Skin of body (tissue), 2 donors: ENCODE measurements around the gene KRTAP16-1. TPM values are rescaled to one million over a fixed set of nuclear protein-coding genes. Genes with fewer than 3 reads are reported as not detected.

Source experiments
- small RNA-seq: library from RNA; depleted of rRNA; stranded (forward); fragments of <200 nt; gene quantifications from one replicate; pipeline ENCODE3, GENCODE V24; 2014; ENCODE audit warnings: low replicate concordance
- total RNA-seq: library from RNA; depleted of rRNA; stranded (reverse); fragments of >200 nt; gene quantifications from one replicate; pipeline ENCODE4 v1.2.3, GENCODE V29; 2014

The KRTAP16-1 gene
- total RNA-seq, 1 donor from 2014 or later = 4.5 TPM

Small RNA genes lying within 50 kb of the gene (small RNA-seq; reads per million reads assigned to genes)
- gene KRTAP9-10P = not detected

Other genes with a start within 250 kb of the KRTAP16-1 start
- 0.30 TPM for gene KRTAP2-3, start 249.2 kb downstream of the KRTAP16-1 start, total RNA-seq
- 3.3 TPM for gene KRTAP2-4, start 243.4 kb downstream of the KRTAP16-1 start, total RNA-seq
- 11.4 TPM for gene KRTAP4-7, start 225.2 kb downstream of the KRTAP16-1 start, total RNA-seq
- 3.1 TPM for gene KRTAP4-8, start 211.2 kb downstream of the KRTAP16-1 start, total RNA-seq
- gene KRTAP4-16, start 207.1 kb downstream of the KRTAP16-1 start, total RNA-seq = not detected
- gene KRTAP4-9, start 203.9 kb downstream of the KRTAP16-1 start, total RNA-seq = 5.2 TPM
- gene KRTAP4-11, start 190.9 kb downstream of the KRTAP16-1 start, total RNA-seq = 0.79 TPM
- 0.89 TPM for gene KRTAP4-12, start 185.1 kb downstream of the KRTAP16-1 start, total RNA-seq
- gene KRTAP4-6, start 168.8 kb downstream of the KRTAP16-1 start, total RNA-seq = 4.0 TPM
- 1.3 TPM for gene KRTAP4-5, start 159.5 kb downstream of the KRTAP16-1 start, total RNA-seq
- 2.2 TPM for gene KRTAP4-4, start 148.6 kb downstream of the KRTAP16-1 start, total RNA-seq
- gene KRTAP4-3, start 141.1 kb downstream of the KRTAP16-1 start, total RNA-seq = 2.0 TPM
- 1.1 TPM for gene KRTAP4-2, start 131.1 kb downstream of the KRTAP16-1 start, total RNA-seq
- 3.6 TPM for gene KRTAP4-1, start 124.4 kb downstream of the KRTAP16-1 start, total RNA-seq
- not detected for gene KRTAP9-1, start 119.4 kb downstream of the KRTAP16-1 start, total RNA-seq
- 6.3 TPM for gene KRTAP9-2, start 82.7 kb downstream of the KRTAP16-1 start, total RNA-seq
- gene KRTAP9-3, start 76.9 kb downstream of the KRTAP16-1 start, total RNA-seq = 7.3 TPM
- 8.5 TPM for gene KRTAP9-8, start 71.3 kb downstream of the KRTAP16-1 start, total RNA-seq
- gene KRTAP9-4, start 59.6 kb downstream of the KRTAP16-1 start, total RNA-seq = 6.5 TPM
- gene KRTAP9-9, start 53.9 kb downstream of the KRTAP16-1 start, total RNA-seq = 2.6 TPM
- gene KRTAP9-6, start 43.9 kb downstream of the KRTAP16-1 start, total RNA-seq = not detected
- gene KRTAP9-7, start 33.6 kb downstream of the KRTAP16-1 start, total RNA-seq = not detected
- 0.39 TPM for gene KRTAP29-1, start 6.5 kb downstream of the KRTAP16-1 start, total RNA-seq
- gene KRTAP17-1, start 6.4 kb upstream of the KRTAP16-1 start, total RNA-seq = 7.9 TPM
- 22.0 TPM for gene KRT33A, start 41.5 kb upstream of the KRTAP16-1 start, total RNA-seq
- gene KRT33B, start 60.5 kb upstream of the KRTAP16-1 start, total RNA-seq = 7.7 TPM
- 19.5 TPM for gene KRT34, start 73.0 kb upstream of the KRTAP16-1 start, total RNA-seq
- gene KRT31, start 88.3 kb upstream of the KRTAP16-1 start, total RNA-seq = 52.1 TPM
- gene KRT37, start 115.3 kb upstream of the KRTAP16-1 start, total RNA-seq = 0.99 TPM
- 7.2 TPM for gene KRT38, start 131.7 kb upstream of the KRTAP16-1 start, total RNA-seq
- 28.0 TPM for gene KRT32, start 158.1 kb upstream of the KRTAP16-1 start, total RNA-seq
- gene KRT35, start 171.8 kb upstream of the KRTAP16-1 start, total RNA-seq = 31.5 TPM
- 1.9 TPM for gene KRT36, start 180.6 kb upstream of the KRTAP16-1 start, total RNA-seq
- 2.9 TPM for gene KRT13, start 196.3 kb upstream of the KRTAP16-1 start, total RNA-seq
- 348 TPM for gene KRT15, start 209.6 kb upstream of the KRTAP16-1 start, total RNA-seq
- 75.9 TPM for gene KRT19, start 219.0 kb upstream of the KRTAP16-1 start, total RNA-seq